ENCODE results near the gene ARHGAP24.

Gene ARHGAP24

GRCh38 chr4:85522836-85523235 lies 47.9 kb downstream of the ARHGAP24 start:
- H3K27ac ChIP-seq (ENCODE audit: poor library complexity, severe bottlenecking), result no peak overlapping the region
- no peaks in the 10 kb centered on the region for H3K27me3 ChIP-seq (ENCODE audit: insufficient read depth, poor library complexity, severe bottlenecking)
- H3K36me3 ChIP-seq (ENCODE audit: low read depth), result no peaks in the 10 kb centered on the region
- no peak overlapping the region for H3K4me3 ChIP-seq (ENCODE audit: severe bottlenecking)
- no peak for ATAC-seq (ENCODE audit: low read depth)
- DNase-seq (ENCODE audit: low spot score), result no peak
- TF ChIP-seq, protein P1, sequence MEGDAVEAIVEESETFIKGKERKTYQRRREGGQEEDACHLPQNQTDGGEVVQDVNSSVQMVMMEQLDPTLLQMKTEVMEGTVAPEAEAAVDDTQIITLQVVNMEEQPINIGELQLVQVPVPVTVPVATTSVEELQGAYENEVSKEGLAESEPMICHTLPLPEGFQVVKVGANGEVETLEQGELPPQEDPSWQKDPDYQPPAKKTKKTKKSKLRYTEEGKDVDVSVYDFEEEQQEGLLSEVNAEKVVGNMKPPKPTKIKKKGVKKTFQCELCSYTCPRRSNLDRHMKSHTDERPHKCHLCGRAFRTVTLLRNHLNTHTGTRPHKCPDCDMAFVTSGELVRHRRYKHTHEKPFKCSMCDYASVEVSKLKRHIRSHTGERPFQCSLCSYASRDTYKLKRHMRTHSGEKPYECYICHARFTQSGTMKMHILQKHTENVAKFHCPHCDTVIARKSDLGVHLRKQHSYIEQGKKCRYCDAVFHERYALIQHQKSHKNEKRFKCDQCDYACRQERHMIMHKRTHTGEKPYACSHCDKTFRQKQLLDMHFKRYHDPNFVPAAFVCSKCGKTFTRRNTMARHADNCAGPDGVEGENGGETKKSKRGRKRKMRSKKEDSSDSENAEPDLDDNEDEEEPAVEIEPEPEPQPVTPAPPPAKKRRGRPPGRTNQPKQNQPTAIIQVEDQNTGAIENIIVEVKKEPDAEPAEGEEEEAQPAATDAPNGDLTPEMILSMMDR (IDR thresholded peaks at IDR 0.05; ENCODE audit: poor library complexity, severe bottlenecking), result no peak
- no peaks in the 10 kb centered on the region for H3K9me3 ChIP-seq (ENCODE audit: severe bottlenecking)
- H3K4me1 ChIP-seq (ENCODE audit: insufficient read depth, poor library complexity, severe bottlenecking), result no peaks in the 10 kb centered on the region

GRCh38 chr4:85527815-85528214 lies 52.9 kb downstream of the ARHGAP24 start:
- no peak for ATAC-seq (ENCODE audit: low read depth)
- Histone ChIP-seq H3K27ac (ENCODE audit: poor library complexity, severe bottlenecking) (no peak overlapping the region), H3K4me3 (ENCODE audit: severe bottlenecking) (no peak overlapping the region), H3K36me3 (ENCODE audit: low read depth) (no peaks in the 10 kb centered on the region), H3K9me3 (ENCODE audit: severe bottlenecking) (no peaks in the 10 kb centered on the region), H3K4me1 (ENCODE audit: insufficient read depth, poor library complexity, severe bottlenecking) (no peaks in the 10 kb centered on the region), H3K27me3 (ENCODE audit: insufficient read depth, poor library complexity, severe bottlenecking) (no peaks in the 10 kb centered on the region)
- no peak for DNase-seq (ENCODE audit: low spot score)
- TF ChIP-seq, protein P1 (IDR thresholded peaks at IDR 0.05; ENCODE audit: poor library complexity, severe bottlenecking), result no peak

DNA sequence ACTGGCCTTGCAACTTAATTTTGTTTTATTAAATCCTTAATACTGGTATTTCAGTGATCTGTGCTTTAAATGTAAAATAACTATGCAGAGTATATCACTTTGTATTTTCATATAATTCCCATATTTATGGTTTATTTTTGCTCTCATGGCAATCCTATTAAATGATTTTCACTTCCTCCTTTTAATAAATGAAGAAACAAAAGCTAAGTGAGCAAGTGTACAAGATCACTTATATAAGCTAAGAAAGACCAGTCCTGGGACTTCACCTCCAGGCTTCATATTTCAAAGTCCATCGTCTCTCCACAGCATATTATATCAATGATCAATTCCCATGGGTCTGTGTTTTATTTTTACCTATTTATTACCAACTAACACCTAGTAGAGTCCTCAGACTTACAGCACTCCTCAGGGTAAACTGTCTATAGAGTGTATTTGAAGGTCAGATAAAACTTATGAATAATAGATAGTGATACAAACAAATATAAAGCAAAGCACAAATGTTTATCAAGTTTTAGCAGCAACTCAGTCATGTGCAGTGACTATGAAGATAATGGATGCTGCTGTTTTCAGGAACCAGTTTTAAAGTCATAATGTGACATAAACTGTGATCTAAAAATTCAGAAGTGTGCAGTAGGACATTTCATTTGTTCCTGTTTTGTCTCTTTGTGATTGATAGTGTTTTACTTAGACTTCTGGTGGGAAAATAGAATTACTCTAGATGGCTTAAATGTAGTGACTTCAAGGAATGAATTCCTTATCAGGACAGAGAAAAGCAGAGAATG lies 56.8 kb downstream of the ARHGAP24 start:
- no peaks in the 10 kb centered on the region for H3K4me1 ChIP-seq (ENCODE audit: insufficient read depth, poor library complexity, severe bottlenecking)

DNA sequence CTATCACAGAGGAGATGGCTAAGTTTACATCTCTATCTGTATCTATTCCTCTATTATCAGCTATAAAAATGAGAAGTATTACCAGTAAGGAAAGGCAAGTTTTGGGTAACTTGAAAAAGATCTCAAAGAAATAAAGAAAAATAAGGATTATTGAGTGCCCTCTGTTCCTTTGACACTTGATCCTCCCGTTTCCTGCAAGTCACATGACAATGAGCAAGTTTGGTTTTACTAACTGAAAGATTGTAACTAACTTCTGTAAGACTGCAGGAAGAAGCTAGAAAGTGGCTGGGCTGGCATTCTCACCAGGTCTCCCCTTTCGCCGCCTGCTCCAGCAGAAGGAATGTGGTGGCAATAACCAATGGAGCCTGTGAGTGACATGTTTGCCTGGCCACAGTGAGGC lies 59.2 kb downstream of the ARHGAP24 start:
- ATAC-seq (ENCODE audit: low read depth) (no peak), DNase-seq (ENCODE audit: low spot score) (no peak)
- Histone ChIP-seq H3K4me3 (ENCODE audit: severe bottlenecking) (no peak overlapping the region), H3K9me3 (ENCODE audit: severe bottlenecking) (no peaks in the 10 kb centered on the region), H3K36me3 (ENCODE audit: low read depth) (no peaks in the 10 kb centered on the region), H3K4me1 (ENCODE audit: insufficient read depth, poor library complexity, severe bottlenecking) (no peaks in the 10 kb centered on the region), H3K27me3 (ENCODE audit: insufficient read depth, poor library complexity, severe bottlenecking) (no peaks in the 10 kb centered on the region), H3K27ac (ENCODE audit: poor library complexity, severe bottlenecking) (no peak overlapping the region)
- TF ChIP-seq, protein P1 (IDR thresholded peaks at IDR 0.05; ENCODE audit: poor library complexity, severe bottlenecking), result no peak

More for the DNA sequence above, 56.8 kb downstream of the ARHGAP24 start:
- Histone ChIP-seq H3K27ac (ENCODE audit: poor library complexity, severe bottlenecking) (no peak overlapping the region), H3K27me3 (ENCODE audit: insufficient read depth, poor library complexity, severe bottlenecking) (no peaks in the 10 kb centered on the region), H3K36me3 (ENCODE audit: low read depth) (no peaks in the 10 kb centered on the region), H3K9me3 (ENCODE audit: severe bottlenecking) (no peaks in the 10 kb centered on the region), H3K4me3 (ENCODE audit: severe bottlenecking) (no peak overlapping the region)
- TF ChIP-seq, protein P1 (IDR thresholded peaks at IDR 0.05; ENCODE audit: poor library complexity, severe bottlenecking), result no peak
- ATAC-seq (ENCODE audit: low read depth), result no peak
- no peak for DNase-seq (ENCODE audit: low spot score)

DNA sequence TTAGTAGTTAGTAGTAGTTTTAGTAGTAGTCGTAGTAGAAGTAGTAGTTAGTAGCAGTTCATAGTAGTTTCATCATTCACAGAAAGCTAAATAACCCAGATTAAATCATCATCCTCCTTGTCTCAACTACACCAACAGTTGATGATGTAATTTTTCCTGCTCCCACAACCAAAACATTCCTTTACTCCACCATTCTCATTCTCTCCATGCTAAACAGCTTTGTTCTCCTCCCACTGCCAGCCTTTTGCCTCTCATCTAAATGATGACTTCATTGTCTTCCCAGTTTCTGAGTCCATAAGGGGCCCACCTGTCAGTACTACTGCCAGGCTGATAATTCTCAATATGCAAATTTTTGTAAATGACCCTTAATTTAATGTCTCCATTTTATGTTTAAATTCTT lies 68.9 kb downstream of the ARHGAP24 start:
- Histone ChIP-seq H3K36me3 (ENCODE audit: low read depth) (no peaks in the 10 kb centered on the region), H3K9me3 (ENCODE audit: severe bottlenecking) (no peaks in the 10 kb centered on the region), H3K27ac (ENCODE audit: poor library complexity, severe bottlenecking) (no peak overlapping the region), H3K27me3 (ENCODE audit: insufficient read depth, poor library complexity, severe bottlenecking) (no peaks in the 10 kb centered on the region), H3K4me3 (ENCODE audit: severe bottlenecking) (no peak overlapping the region), H3K4me1 (ENCODE audit: insufficient read depth, poor library complexity, severe bottlenecking) (no peaks in the 10 kb centered on the region)
- DNase-seq (ENCODE audit: low spot score), result no peak
- TF ChIP-seq, protein P1 (IDR thresholded peaks at IDR 0.05; ENCODE audit: poor library complexity, severe bottlenecking), result no peak
- ATAC-seq (ENCODE audit: low read depth), result no peak
